BLaER1 treated with 17β-estradiol and CSF1 and Interleukin-3, amounts not matched to agents 10 nM and 100 nM (cell line): ENCODE data around the gene PLD6.
A peak's percentile ranks its signal among the peaks of the same experiment; 100 is the strongest.

ENCODE experiments used
- H3K27ac ChIP-seq, 11 experiments: shearing (Covaris generic); formaldehyde crosslinking; 2 replicates each; pipeline ENCODE4 v1.8.1; 2022
- H3K27me3 ChIP-seq, 11 experiments: shearing (Covaris generic); formaldehyde crosslinking; 2 replicates each; pipeline ENCODE4 v1.8.1; 2022
- H3K36me3 ChIP-seq, 11 experiments: shearing (Covaris generic); formaldehyde crosslinking; 2 replicates each; pipeline ENCODE4 v1.8.1; 2022
- H3K4me1 ChIP-seq, 10 experiments: shearing (Covaris generic); formaldehyde crosslinking; 2 replicates each; pipeline ENCODE4 v1.8.1; 2022
- H3K4me2 ChIP-seq, 11 experiments: shearing (Covaris generic); formaldehyde crosslinking; 2 replicates each; pipeline ENCODE4 v1.8.1; 2022
- H3K4me3 ChIP-seq, 10 experiments: shearing (Covaris generic); formaldehyde crosslinking; 2 replicates each; pipeline ENCODE4 v1.8.1; 2022
- H3K9ac ChIP-seq, 11 experiments: shearing (Covaris generic); formaldehyde crosslinking; 2 replicates each; pipeline ENCODE4 v1.8.1; 2022
- H3K9me3 ChIP-seq, 11 experiments: shearing (Covaris generic); formaldehyde crosslinking; replicated peaks in 1 of 11; 2 replicates each; pipeline ENCODE4 v1.8.1; 2022
- H4K20me1 ChIP-seq, 11 experiments: shearing (Covaris generic); formaldehyde crosslinking; 2 replicates each; pipeline ENCODE4 v1.8.1; 2022
- Cebpa-rat ChIP-seq, 11 experiments: shearing (Covaris generic); IDR thresholded peaks; 2 replicates each; pipeline ENCODE4 v1.8.1; 2022

The PLD6 gene

GRCh38 chr17:17157041-17157440, 49.1 kb downstream of the PLD6 start:
- no peak for TF ChIP-seq Cebpa-rat (IDR thresholded peaks at IDR 0.05)
- Histone ChIP-seq H3K36me3 (peaks cover 90 to 100% (median 98%) of the 10 kb centered on the region in 11 experiments), H3K9me3 (no peaks in the 10 kb centered on the region), H4K20me1 (peaks cover 0 to 94% (median 56%) of the 10 kb centered on the region in 11 experiments; a peak in 19 of 22 replicates), H3K27ac (no peak overlapping the region), H3K4me3 (no peak overlapping the region), H3K27me3 (no peaks in the 10 kb centered on the region), H3K4me1 (peaks cover 9 to 49% (median 38%) of the 10 kb centered on the region in 10 experiments), H3K4me2 (no peak overlapping the region), H3K9ac (peak overlapping the region in 2 of 11 experiments; percentile 4 to 41; a peak in 2 of 22 replicates)

- H3K27me3 ChIP-seq, result no peaks in the 10 kb centered on the region
- TF ChIP-seq Cebpa-rat (IDR thresholded peaks at IDR 0.05), result no peak
- no peak overlapping the region for H3K27ac ChIP-seq
- H3K36me3 ChIP-seq, result peaks cover 84 to 100% (median 96%) of the 10 kb centered on the region in 11 experiments
- peak overlapping the region in 3 of 11 experiments; percentile 4 to 41 (median 9); a peak in 3 of 22 replicates for H3K9ac ChIP-seq
- H3K9me3 ChIP-seq, result no peaks in the 10 kb centered on the region
- H4K20me1 ChIP-seq, result peaks cover 0 to 94% (median 59%) of the 10 kb centered on the region in 11 experiments; a peak in 19 of 22 replicates
- peak overlapping the region in 3 of 11 experiments; percentile 66 to 76 (median 74); a peak in 5 of 22 replicates for H3K4me2 ChIP-seq
- no peak overlapping the region for H3K4me3 ChIP-seq
- peaks cover 14 to 54% (median 44%) of the 10 kb centered on the region in 10 experiments for H3K4me1 ChIP-seq
Measured at GRCh38 chr17:17156511-17156910, 49.6 kb downstream of the PLD6 start.

GRCh38 chr17:17156107-17156506, 50.0 kb downstream of the PLD6 start:
- no peak overlapping the region for H3K27ac ChIP-seq
- H3K36me3 ChIP-seq, result peaks cover 80 to 100% (median 96%) of the 10 kb centered on the region in 11 experiments
- H3K4me1 ChIP-seq, result peaks cover 18 to 58% (median 48%) of the 10 kb centered on the region in 10 experiments
- TF ChIP-seq Cebpa-rat (IDR thresholded peaks at IDR 0.05), result no peak
- peak overlapping the region in 5 of 11 experiments; percentile 54 to 76 (median 66); a peak in 10 of 22 replicates for H3K4me2 ChIP-seq
- H3K27me3 ChIP-seq, result no peaks in the 10 kb centered on the region
- peak overlapping the region in 3 of 11 experiments; percentile 9 to 41 (median 27); a peak in 2 of 22 replicates for H3K9ac ChIP-seq
- H3K4me3 ChIP-seq, result no peak overlapping the region
- no peaks in the 10 kb centered on the region for H3K9me3 ChIP-seq
- peaks cover 0 to 94% (median 59%) of the 10 kb centered on the region in 11 experiments; a peak in 19 of 22 replicates for H4K20me1 ChIP-seq

GRCh38 chr17:17155568-17155967, 50.6 kb downstream of the PLD6 start:
- TF ChIP-seq Cebpa-rat (IDR thresholded peaks at IDR 0.05), result no peak
- H3K27me3 ChIP-seq, result no peaks in the 10 kb centered on the region
- H4K20me1 ChIP-seq, result peaks cover 0 to 89% (median 55%) of the 10 kb centered on the region in 11 experiments; a peak in 19 of 22 replicates
- H3K4me2 ChIP-seq, result peak overlapping the region in 6 of 11 experiments; percentile 9 to 76 (median 60); a peak in 12 of 22 replicates
- peak overlapping the region in 3 of 11 experiments; percentile 9 to 41 (median 27); a peak in 3 of 22 replicates for H3K9ac ChIP-seq
- H3K36me3 ChIP-seq, result peaks cover 75 to 100% (median 96%) of the 10 kb centered on the region in 11 experiments
- H3K4me1 ChIP-seq, result peaks cover 24 to 64% (median 53%) of the 10 kb centered on the region in 10 experiments
- no peaks in the 10 kb centered on the region for H3K9me3 ChIP-seq
- H3K4me3 ChIP-seq, result no peak overlapping the region
- no peak overlapping the region for H3K27ac ChIP-seq

- no peaks in the 10 kb centered on the region for H3K27me3 ChIP-seq
- peak overlapping the region in 4 of 11 experiments; percentile 7 to 43 (median 32); a peak in 4 of 22 replicates for H3K9ac ChIP-seq
- H3K27ac ChIP-seq, result 0 out of 22 replicates have a peak overlapping the region, but pooled peaks of 1 of the 11 experiments have one; percentile 22
- peaks cover 29 to 70% (median 59%) of the 10 kb centered on the region in 10 experiments for H3K4me1 ChIP-seq
- H4K20me1 ChIP-seq, result peaks cover 0 to 83% (median 52%) of the 10 kb centered on the region in 11 experiments; a peak in 19 of 22 replicates
- H3K36me3 ChIP-seq, result peaks cover 70 to 100% (median 96%) of the 10 kb centered on the region in 11 experiments
- H3K9me3 ChIP-seq, result no peaks in the 10 kb centered on the region
- H3K4me3 ChIP-seq, result no peak overlapping the region
- no peak for TF ChIP-seq Cebpa-rat (IDR thresholded peaks at IDR 0.05)
- peak overlapping the region in 7 of 11 experiments; percentile 3 to 76 (median 55); a peak in 10 of 22 replicates for H3K4me2 ChIP-seq
Measured at GRCh38 chr17:17154981-17155380, 51.2 kb downstream of the PLD6 start.

- Histone ChIP-seq H3K4me2 (peak overlapping the region in 4 of 11 experiments; percentile 9 to 76 (median 64); a peak in 4 of 22 replicates), H3K4me1 (peaks cover 34 to 72% (median 62%) of the 10 kb centered on the region in 10 experiments), H3K4me3 (no peak overlapping the region), H3K27ac (peak overlapping the region in 1 of 11 experiments; percentile 22; a peak in 1 of 22 replicates), H3K27me3 (no peaks in the 10 kb centered on the region), H3K9me3 (no peaks in the 10 kb centered on the region), H4K20me1 (peaks cover 0 to 80% (median 51%) of the 10 kb centered on the region in 11 experiments; a peak in 19 of 22 replicates), H3K36me3 (peaks cover 65 to 100% (median 96%) of the 10 kb centered on the region in 11 experiments), H3K9ac (peak overlapping the region in 4 of 11 experiments; percentile 7 to 43 (median 31); a peak in 3 of 22 replicates)
- TF ChIP-seq Cebpa-rat (IDR thresholded peaks at IDR 0.05), result no peak
Measured at GRCh38 chr17:17154556-17154955, 51.6 kb downstream of the PLD6 start.

- Histone ChIP-seq H3K4me2 (peak overlapping the region in 2 of 11 experiments; percentile 66 to 73; a peak in 1 of 22 replicates), H3K4me1 (peaks cover 41 to 73% (median 62%) of the 10 kb centered on the region in 10 experiments), H3K4me3 (no peak overlapping the region), H3K27me3 (no peaks in the 10 kb centered on the region), H3K9ac (no peak overlapping the region), H3K27ac (peak overlapping the region in 1 of 11 experiments; percentile 64; a peak in 1 of 22 replicates), H4K20me1 (peaks cover 0 to 71% (median 46%) of the 10 kb centered on the region in 11 experiments; a peak in 19 of 22 replicates), H3K9me3 (no peaks in the 10 kb centered on the region), H3K36me3 (peaks cover 57 to 100% (median 95%) of the 10 kb centered on the region in 11 experiments)
- no peak for TF ChIP-seq Cebpa-rat (IDR thresholded peaks at IDR 0.05)
Measured at GRCh38 chr17:17153709-17154108, 52.4 kb downstream of the PLD6 start.

GRCh38 chr17:17153071-17153470, 53.1 kb downstream of the PLD6 start:
- H3K36me3 ChIP-seq, result peaks cover 53 to 100% (median 95%) of the 10 kb centered on the region in 11 experiments

GRCh38 chr17:17152385-17152784, 53.7 kb downstream of the PLD6 start:
- Histone ChIP-seq H3K36me3 (peaks cover 54 to 100% (median 96%) of the 10 kb centered on the region in 11 experiments), H3K27ac (peak overlapping the region in 8 of 11 experiments; percentile 25 to 64 (median 58); a peak in 16 of 22 replicates), H3K4me2 (peak overlapping the region; percentile 55 to 82 (median 72)), H3K4me3 (no peak overlapping the region), H3K4me1 (peaks cover 44 to 86% (median 71%) of the 10 kb centered on the region in 10 experiments), H3K9ac (peak overlapping the region in 8 of 11 experiments; percentile 3 to 40 (median 24); a peak in 11 of 22 replicates), H3K9me3 (no peaks in the 10 kb centered on the region), H3K27me3 (no peaks in the 10 kb centered on the region), H4K20me1 (peaks cover 0 to 62% (median 46%) of the 10 kb centered on the region in 11 experiments; a peak in 19 of 22 replicates)
- TF ChIP-seq Cebpa-rat (IDR thresholded peaks at IDR 0.05), result no peak

More at GRCh38 chr17:17153071-17153470, 53.1 kb downstream of the PLD6 start:
- Histone ChIP-seq H3K27ac (peak overlapping the region in 3 of 11 experiments; percentile 57 to 64 (median 61); a peak in 5 of 22 replicates), H3K27me3 (no peaks in the 10 kb centered on the region), H3K4me3 (no peak overlapping the region), H3K4me1 (peaks cover 44 to 79% (median 65%) of the 10 kb centered on the region in 10 experiments), H3K9ac (0 out of 22 replicates have a peak overlapping the region, but pooled peaks of 2 of the 11 experiments have one; percentile 3 to 40), H3K4me2 (peak overlapping the region; percentile 55 to 82 (median 72); a peak in 20 of 22 replicates), H3K9me3 (no peaks in the 10 kb centered on the region), H4K20me1 (peaks cover 0 to 66% (median 46%) of the 10 kb centered on the region in 11 experiments; a peak in 19 of 22 replicates)
- TF ChIP-seq Cebpa-rat (IDR thresholded peaks at IDR 0.05), result no peak
